ENCODE measurements around the gene TRPV2.
"Not testable (repeated sequence)": the region's sequence is repeated elsewhere in the genome, so short reads cannot be mapped to it uniquely, and the experiment has no call there.

The TRPV2 gene

GRCh38 chr17:16415031-16415924 is at the start of gene TRPV2:
TRPV2 (plus strand) TSS chr17:16415571; CDS start chr17:16417669, 2,098 bp downstream.
- DNase-seq, result no peak

- no peak for DNase-seq
Measured at GRCh38 chr17:16371742-16372141, 43.6 kb upstream of the TRPV2 start.

- no peak for DNase-seq
Measured at GRCh38 chr17:16374146-16374938, 41.0 kb upstream of the TRPV2 start.

GRCh38 chr17:16377941-16378341 is 37.4 kb upstream of the TRPV2 start:
- DNase-seq, result no peak

- no peak for DNase-seq
Measured at GRCh38 chr17:16378636-16379282, 36.6 kb upstream of the TRPV2 start.

- DNase-seq, result no peak
Measured at GRCh38 chr17:16379654-16380053, 35.7 kb upstream of the TRPV2 start.

- peak; percentile 74 to 93 for DNase-seq
Measured at GRCh38 chr17:16380640-16381495, 34.5 kb upstream of the TRPV2 start, which contains the start of gene UBB. UBB (plus strand) TSS chr17:16381091; CDS start chr17:16381908, 817 bp downstream.

GRCh38 chr17:16381496-16381820 is 33.9 kb upstream of the TRPV2 start:
- DNase-seq, result no peak

- DNase-seq, result no peak
Measured at GRCh38 chr17:16383216-16383615, 32.2 kb upstream of the TRPV2 start.

- no peak for DNase-seq
Measured at GRCh38 chr17:16383772-16384287, 31.5 kb upstream of the TRPV2 start.

- no peak for DNase-seq
Measured at GRCh38 chr17:16384557-16384956, 30.8 kb upstream of the TRPV2 start.

- not testable (repeated sequence) for DNase-seq
Measured at GRCh38 chr17:16386126-16386507, 29.3 kb upstream of the TRPV2 start.

- no peak for DNase-seq
Measured at GRCh38 chr17:16391451-16391850, 23.9 kb upstream of the TRPV2 start.

- DNase-seq, result not testable (repeated sequence)
Measured at GRCh38 chr17:16392491-16392890, 22.9 kb upstream of the TRPV2 start.

GRCh38 chr17:16395887-16396286 is 19.5 kb upstream of the TRPV2 start:
- not testable (repeated sequence) for DNase-seq

GRCh38 chr17:16396693-16397092 is 18.7 kb upstream of the TRPV2 start:
- DNase-seq, result not testable (repeated sequence)

- no peak for DNase-seq
Measured at GRCh38 chr17:16398270-16399267, 16.8 kb upstream of the TRPV2 start.

GRCh38 chr17:16403847-16404246 is 11.5 kb upstream of the TRPV2 start:
- DNase-seq, result not testable (repeated sequence)

GRCh38 chr17:16406742-16407674 is 8.4 kb upstream of the TRPV2 start:
- no peak for DNase-seq

Data from NCI-H446 (cell line).